GM19099 (cell line): ENCODE measurements around the gene DNAJC7.

Experiments
- POLR2A ChIP-seq: IDR thresholded peaks from 3 replicates; pipeline ENCODE4 v1.6.1; 2011; ENCODE audit warnings: low read depth; ENCODE audit not compliant: insufficient read length; ENCODE audit errors: extremely low read depth

The DNAJC7 gene

GRCh38 chr17:42026857-42027589, 9.8 kb upstream of the DNAJC7 start:
- TF ChIP-seq POLR2A = no peak

GRCh38 chr17:42025936-42026335, 8.7 kb upstream of the DNAJC7 start:
- no peak for TF ChIP-seq POLR2A

DNA sequence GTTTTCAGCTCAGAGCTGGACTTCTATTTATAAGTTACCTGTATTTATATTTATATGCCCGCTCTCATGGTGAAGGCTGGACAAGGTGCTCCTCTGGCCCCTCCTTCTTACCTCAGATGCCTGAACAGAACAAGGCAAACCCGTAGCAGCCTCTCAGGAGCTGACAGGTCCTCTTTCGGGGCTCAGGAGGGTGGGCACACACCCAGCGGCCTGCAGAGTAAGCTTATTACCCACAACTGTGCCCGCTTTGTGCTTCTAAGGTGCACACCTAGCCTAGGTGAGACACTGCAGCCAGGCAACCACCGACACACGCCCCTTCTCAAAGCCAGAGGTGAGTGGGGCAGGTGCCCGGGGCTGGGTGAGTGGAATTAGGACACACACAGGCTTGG, 7.9 kb upstream of the DNAJC7 start:
- peak; percentile 8 for TF ChIP-seq POLR2A

GRCh38 chr17:42023524-42024349, 6.5 kb upstream of the DNAJC7 start:
- TF ChIP-seq POLR2A = no peak

- TF ChIP-seq POLR2A = peak; percentile 88
Observed at GRCh38 chr17:42019509-42020404, 2.5 kb upstream of the DNAJC7 start, which contains the start of gene NKIRAS2. Gene NKIRAS2 (plus strand): TSS chr17:42020090. CDS start chr17:42021578, 1,488 bp downstream.

GRCh38 chr17:42018988-42019387, 1.7 kb upstream of the DNAJC7 start:
- no peak for TF ChIP-seq POLR2A

DNA sequence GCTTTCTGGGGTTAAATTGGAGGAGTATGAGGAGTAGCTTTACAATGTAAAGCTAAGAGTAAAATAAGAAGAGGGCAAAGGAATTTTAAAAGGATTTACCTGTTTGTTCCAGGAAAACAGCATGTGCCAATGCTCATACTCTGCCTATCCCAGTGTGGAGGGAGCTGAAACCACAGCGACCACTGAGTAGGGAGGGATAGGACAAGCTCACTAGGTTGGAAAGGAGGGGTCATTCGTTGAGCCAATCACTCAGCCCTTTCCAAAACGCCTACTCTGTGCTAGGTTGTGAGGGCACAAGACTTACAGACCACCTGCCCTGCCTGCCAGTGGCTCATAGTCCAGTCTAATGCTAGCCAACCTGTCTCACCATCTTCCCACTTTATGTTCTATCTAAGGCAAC, 1.1 kb upstream of the DNAJC7 start:
- no peak for TF ChIP-seq POLR2A

- no peak for TF ChIP-seq POLR2A
Observed at GRCh38 chr17:42017866-42018200, 594 bp upstream of the DNAJC7 start.

GRCh38 chr17:42016411-42016831, 818 bp downstream of the DNAJC7 start:
- no peak for TF ChIP-seq POLR2A

- TF ChIP-seq POLR2A = no peak
Observed at GRCh38 chr17:42010898-42011516, 6.2 kb downstream of the DNAJC7 start.

GRCh38 chr17:42009170-42009569, 8.1 kb downstream of the DNAJC7 start:
- TF ChIP-seq POLR2A = no peak

GRCh38 chr17:42005166-42005565, 12.1 kb downstream of the DNAJC7 start:
- no peak for TF ChIP-seq POLR2A

DNA sequence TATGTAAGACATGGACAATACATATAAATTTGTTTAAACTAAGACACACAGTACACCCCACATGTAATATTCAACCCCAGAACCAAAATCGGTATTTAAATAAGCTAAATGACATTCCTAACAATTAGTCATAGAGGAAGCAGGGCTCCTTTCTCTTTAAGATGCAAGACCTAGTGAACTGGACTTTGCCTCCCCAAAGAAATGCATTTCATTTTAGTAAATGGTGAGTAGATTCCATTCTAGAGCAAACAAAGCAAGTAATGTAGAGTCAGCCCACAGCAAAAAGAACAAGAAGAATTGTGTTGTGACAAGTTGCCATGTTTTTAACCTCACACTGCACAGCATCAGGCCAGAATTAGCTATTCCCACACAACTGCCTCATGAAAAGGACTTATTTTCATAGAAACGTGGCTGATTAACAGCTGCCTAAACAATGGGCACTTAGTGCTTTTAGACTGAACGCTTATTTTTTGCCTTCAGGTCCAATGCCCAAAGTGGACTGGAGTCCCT, 14.4 kb downstream of the DNAJC7 start:
- TF ChIP-seq POLR2A = no peak

DNA sequence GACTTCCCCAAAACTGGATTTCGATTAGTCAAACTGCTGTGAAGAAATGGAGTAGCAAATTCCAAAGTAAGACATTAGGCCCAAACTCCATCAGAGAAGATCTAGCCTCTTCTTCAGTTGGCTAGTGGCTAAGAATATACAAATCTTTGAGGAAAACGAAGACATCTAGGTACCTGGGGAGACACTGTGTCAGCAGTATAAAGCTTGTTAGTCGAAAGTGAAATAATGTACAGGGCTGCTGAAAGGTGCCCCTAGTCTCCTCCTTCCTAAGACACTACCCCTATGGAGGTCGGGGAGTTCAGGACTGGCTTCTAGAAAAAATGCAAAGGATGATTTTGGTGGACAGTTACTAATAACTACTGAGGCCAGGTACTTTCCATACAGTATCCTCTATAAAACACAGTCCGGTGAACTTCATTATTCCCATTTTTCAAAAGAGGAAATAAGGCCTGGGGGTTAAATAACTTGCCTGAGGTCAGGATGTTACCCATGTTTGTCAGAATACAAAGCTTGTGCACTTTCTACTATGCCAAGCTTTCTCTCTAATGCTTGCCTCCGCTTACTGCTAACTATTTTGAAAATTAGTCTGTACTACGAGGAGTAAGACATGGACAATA, 15.0 kb downstream of the DNAJC7 start:
- no peak for TF ChIP-seq POLR2A

DNA sequence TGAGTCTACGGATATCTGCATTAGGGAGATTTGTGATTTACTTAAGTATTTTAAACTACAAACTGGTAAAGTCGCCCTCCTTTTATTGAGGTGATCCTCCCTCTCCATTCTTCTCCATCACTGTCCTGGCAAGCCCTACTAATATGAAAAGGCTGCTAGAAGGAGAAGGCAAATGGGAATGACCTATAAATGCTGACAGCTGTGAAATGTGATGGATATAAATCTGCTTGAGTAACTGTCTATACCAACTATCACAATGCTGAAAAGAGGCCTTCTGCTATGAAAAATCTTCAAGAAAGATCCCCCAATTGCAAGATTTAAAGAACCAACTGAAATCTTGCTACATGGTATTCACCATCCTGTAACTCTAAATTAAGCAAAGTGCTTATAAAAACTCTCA, 15.5 kb downstream of the DNAJC7 start:
- no peak for TF ChIP-seq POLR2A
